HG02885 (cell line): Measurements from ENCODE around the gene ZNF608.

ENCODE experiments used
- ATAC-seq: cut with Tn5 transposase; IDR thresholded peaks from one replicate; pipeline ENCODE4 v1.9.1; 2021; ENCODE audit warnings: mild to moderate bottlenecking; ENCODE audit not compliant: unreplicated experiment, poor library complexity

The ZNF608 gene

GRCh38 chr5:124720593-124720992, 25.8 kb downstream of the ZNF608 start:
- no peak for ATAC-seq

DNA sequence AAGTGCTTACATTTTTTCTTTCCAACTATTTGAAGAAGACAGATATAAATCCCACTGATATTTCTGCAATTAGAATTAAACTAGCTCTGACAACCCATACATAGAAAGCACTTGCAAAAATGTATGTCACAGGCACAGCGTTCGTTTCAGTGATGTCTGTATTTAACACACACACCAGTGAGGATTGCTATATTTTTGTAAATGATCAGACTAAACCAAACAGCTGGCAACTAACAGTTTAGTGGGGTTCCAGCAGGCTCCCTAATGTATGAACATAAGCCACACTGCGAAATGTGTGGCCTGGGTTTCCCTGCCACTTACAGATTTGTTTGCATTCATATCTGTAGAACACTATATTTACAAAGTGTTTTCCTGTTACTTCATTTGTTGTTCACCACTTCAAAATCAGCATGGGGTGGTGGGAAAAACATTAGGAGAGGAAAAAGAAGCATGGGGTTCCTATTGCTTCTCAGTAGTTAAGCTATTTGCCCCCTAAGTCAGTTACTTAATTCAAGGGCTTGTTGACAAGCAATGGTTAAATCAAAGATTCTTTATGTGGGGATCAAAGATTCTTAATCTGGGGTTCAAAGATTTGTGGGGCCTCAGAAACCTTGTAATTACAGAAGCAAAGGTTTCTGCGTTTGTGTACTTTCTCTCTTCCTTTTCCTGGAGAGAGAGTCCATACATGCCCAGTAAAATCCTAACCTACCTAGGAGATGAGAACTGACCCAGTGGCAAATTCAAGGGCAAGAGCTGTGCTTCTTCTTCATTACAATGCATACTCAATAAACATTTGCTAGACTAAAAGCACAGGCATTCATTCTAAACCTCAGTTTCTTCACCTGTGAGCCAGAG, 27.1 kb downstream of the ZNF608 start:
- no peak for ATAC-seq

- ATAC-seq = no peak
Measured at GRCh38 chr5:124718380-124718789, 28.1 kb downstream of the ZNF608 start.

- ATAC-seq = no peak
Measured at GRCh38 chr5:124716169-124716568, 30.3 kb downstream of the ZNF608 start.

DNA sequence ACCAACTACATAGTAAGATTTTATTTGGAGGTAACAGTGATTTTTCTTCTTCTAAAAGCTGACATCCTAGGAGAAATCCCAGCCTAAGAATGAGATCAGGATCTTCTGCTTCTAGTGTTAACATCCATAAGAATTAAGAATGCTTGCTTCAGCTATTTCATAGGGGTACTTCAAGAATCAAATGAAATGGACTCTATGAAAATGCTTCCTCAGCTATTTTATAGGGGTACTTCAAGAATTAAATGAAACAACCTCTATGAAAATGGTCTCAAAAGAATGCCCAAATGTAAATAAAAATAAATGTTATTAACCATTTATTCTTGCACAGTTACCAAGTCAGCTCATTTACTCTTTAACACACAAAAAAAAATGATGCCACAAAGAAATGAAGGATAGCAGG, 31.5 kb downstream of the ZNF608 start:
- ATAC-seq = no peak

- ATAC-seq = no peak
Measured at GRCh38 chr5:124713595-124713994, 32.8 kb downstream of the ZNF608 start.

GRCh38 chr5:124712731-124713305, 33.6 kb downstream of the ZNF608 start:
- no peak for ATAC-seq

- no peak for ATAC-seq
Measured at GRCh38 chr5:124708086-124708485, 38.4 kb downstream of the ZNF608 start.

DNA sequence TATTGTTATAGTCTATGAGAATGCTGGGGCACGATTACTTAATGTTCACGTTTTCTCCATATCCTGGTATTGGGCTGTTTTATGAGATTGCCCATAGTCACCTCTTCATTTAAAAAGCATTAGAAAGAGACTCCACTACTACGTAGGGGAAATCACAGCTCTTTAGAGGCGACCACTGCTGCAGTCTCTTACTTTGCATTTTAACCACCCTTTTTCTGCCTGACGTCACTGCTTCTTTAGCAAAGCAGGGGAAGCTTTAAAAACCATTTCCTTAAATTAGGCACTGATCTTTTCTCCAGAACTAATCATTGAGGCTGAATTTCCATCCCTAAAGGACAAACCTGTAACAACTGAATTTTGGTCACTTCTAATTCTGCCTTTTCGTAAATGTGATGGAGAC, 38.9 kb downstream of the ZNF608 start:
- peak; percentile 22 for ATAC-seq

- ATAC-seq = no peak
Measured at GRCh38 chr5:124706729-124707361, 39.6 kb downstream of the ZNF608 start.

GRCh38 chr5:124706051-124706450, 40.4 kb downstream of the ZNF608 start:
- ATAC-seq = no peak

DNA sequence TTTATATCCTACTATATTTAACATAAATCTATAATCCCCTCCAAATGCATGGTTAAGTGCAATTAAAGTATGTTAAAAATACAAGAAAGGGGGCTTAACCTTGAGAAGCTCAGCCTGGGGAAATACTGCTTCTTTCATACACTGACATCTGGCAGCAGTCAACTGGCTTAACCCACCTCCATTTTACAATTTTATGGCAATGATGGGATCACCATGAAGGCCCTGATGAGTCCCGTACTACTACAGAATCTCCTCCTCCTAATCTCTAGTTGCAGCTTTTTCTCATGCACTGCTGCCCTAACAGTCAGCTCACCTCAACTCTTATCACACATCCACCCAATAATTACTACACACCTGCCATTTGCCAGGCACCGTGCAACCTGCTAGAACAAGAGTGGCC, 40.9 kb downstream of the ZNF608 start:
- ATAC-seq = no peak

- peak; percentile 90 for ATAC-seq
Measured at GRCh38 chr5:124704594-124705284, 41.7 kb downstream of the ZNF608 start.

- ATAC-seq = no peak
Measured at GRCh38 chr5:124703995-124704394, 42.4 kb downstream of the ZNF608 start.

DNA sequence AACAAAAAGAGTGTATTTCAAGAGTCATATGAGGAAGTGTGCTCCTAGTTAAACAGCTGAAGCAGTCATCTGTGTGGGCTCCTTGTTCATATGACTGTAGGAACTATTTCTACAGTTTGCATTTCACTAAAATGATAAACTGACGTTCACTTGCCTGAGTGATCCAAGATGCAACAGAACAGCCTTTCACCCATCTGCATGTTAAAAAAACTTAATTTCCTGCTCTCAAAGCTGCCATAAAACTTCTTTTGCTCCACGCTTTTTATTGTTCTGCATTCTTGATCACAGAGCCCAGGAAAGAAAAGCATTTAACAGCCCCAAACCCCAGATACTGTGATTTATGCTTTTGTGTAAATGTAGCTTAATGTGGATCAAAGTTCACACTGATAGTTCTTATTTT, 43.9 kb downstream of the ZNF608 start:
- no peak for ATAC-seq

DNA sequence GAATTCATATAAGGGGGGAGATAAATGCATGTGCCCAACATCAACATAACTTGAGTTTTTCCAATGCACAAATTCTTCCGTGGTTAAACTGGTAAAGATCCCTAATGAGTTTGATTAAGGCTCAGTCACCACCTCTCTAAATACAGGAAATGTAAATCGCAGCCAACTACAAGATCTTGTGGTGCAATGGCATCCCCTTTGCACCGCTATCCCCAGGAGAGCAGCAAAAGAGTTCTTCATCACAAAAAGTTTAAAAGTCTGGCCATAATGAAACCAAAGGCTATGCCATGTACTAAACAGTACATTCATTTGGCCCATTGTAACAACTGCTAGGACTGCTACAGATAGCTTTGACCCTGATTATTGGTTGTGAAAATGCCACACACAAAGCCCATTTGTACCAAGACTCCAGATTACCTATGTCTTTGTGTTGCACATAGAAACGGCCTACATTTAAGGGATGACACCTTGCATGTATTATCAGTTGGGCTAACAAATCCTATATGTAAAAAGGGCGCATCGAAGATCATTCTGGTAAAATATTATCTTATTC, 44.5 kb downstream of the ZNF608 start:
- ATAC-seq = no peak

- no peak for ATAC-seq
Measured at GRCh38 chr5:124701016-124701415, 45.4 kb downstream of the ZNF608 start.

DNA sequence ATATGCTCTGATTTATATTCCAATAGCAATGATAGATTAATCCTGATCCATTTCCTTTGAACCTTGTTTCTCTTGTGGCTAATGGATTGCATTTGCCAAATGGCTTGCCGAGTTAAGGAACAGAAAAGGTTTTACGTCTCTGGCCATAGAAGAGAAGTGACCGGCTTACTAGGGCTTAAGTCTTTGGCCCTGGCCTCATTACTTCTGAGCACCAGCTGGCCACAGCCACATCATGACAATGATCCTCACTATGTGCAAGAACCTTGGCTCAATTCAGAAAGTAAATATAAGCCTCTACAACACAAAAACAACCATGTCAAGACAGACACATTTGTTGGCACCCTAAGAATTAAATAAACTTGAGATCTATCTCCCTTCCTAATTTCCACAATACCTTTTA, 46.1 kb downstream of the ZNF608 start:
- ATAC-seq = no peak

DNA sequence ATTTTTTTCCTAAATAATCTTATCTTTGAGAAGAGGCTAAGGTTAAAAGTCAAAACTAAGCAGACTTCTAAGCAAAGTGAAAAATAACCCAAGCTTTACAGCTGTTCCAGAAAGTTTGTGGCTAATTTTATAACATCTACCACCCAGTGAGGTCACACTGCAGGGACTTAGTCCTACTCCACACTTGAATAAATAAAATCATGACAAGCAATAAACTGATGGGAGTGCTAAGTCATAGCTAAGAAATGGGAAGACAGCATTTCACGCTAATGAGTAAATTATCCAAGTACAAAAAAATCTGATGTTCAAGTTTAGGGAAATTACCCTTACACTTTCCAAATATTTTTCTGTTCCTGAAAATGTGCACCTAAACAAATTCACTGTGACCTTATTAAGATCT, 47.7 kb downstream of the ZNF608 start:
- no peak for ATAC-seq

- no peak for ATAC-seq
Measured at GRCh38 chr5:124697933-124698591, 48.4 kb downstream of the ZNF608 start.
